Brain microvascular endothelial cell (primary cell): ENCODE data around the gene KLHL41.
A peak's percentile ranks its signal among the peaks of the same experiment; 100 is the strongest.
"Not testable (repeated sequence)": the region's sequence is repeated elsewhere in the genome, so short reads cannot be mapped to it uniquely, and the experiment has no call there.

Experiments
- DNase-seq: peaks from one replicate; pipeline ENCODE4 v3.0.0-alpha.2; 2020
- H3K27ac ChIP-seq: fragments of 250-450 bp; sonication (Bioruptor Pico); 2 replicates; pipeline ENCODE4 v1.5.1; 2020; ENCODE audit warnings: mild to moderate bottlenecking, moderate library complexity
- H3K27me3 ChIP-seq: fragments of 250-450 bp; sonication (Bioruptor Pico); replicated peaks from 2 replicates; pipeline ENCODE4 v1.5.1; 2020; ENCODE audit warnings: mild to moderate bottlenecking
- H3K36me3 ChIP-seq: fragments of 250-450 bp; sonication (Bioruptor Pico); replicated peaks from 2 replicates; pipeline ENCODE4 v1.5.1; 2020; ENCODE audit warnings: mild to moderate bottlenecking
- H3K4me3 ChIP-seq: 2 replicates; pipeline ENCODE4 v1.5.1; 2011; ENCODE audit warnings: low read depth, mild to moderate bottlenecking, control low read depth, low read length, moderate library complexity
- in situ Hi-C: cut with HindIII; loops from 2 replicates; pipeline ENCODE4 v1.10.0; 2017; ENCODE audit warnings: low sequenced_read_pairs, low pct_ligation_motif_present
- TF ChIP-seq, protein P1 (sequence below): IDR thresholded peaks from 2 replicates; pipeline ENCODE4 v1.5.1; 2011; ENCODE audit warnings: low read depth, mild to moderate bottlenecking, moderate library complexity, low read length, control low read depth, inconsistent platforms; ENCODE audit errors: missing control alignments

Gene KLHL41

GRCh38 chr2:169573974-169574299 lies 64.4 kb downstream of the KLHL41 start:
- Histone ChIP-seq H3K36me3 (no peaks in the 10 kb centered on the region), H3K27ac (no peak overlapping the region), H3K4me3 (peak overlapping the region; percentile 87), H3K27me3 (no peaks in the 10 kb centered on the region)
- in situ Hi-C loops, result no loop called here
- TF ChIP-seq, protein P1, sequence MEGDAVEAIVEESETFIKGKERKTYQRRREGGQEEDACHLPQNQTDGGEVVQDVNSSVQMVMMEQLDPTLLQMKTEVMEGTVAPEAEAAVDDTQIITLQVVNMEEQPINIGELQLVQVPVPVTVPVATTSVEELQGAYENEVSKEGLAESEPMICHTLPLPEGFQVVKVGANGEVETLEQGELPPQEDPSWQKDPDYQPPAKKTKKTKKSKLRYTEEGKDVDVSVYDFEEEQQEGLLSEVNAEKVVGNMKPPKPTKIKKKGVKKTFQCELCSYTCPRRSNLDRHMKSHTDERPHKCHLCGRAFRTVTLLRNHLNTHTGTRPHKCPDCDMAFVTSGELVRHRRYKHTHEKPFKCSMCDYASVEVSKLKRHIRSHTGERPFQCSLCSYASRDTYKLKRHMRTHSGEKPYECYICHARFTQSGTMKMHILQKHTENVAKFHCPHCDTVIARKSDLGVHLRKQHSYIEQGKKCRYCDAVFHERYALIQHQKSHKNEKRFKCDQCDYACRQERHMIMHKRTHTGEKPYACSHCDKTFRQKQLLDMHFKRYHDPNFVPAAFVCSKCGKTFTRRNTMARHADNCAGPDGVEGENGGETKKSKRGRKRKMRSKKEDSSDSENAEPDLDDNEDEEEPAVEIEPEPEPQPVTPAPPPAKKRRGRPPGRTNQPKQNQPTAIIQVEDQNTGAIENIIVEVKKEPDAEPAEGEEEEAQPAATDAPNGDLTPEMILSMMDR, result no peak
- no peak for DNase-seq

DNA sequence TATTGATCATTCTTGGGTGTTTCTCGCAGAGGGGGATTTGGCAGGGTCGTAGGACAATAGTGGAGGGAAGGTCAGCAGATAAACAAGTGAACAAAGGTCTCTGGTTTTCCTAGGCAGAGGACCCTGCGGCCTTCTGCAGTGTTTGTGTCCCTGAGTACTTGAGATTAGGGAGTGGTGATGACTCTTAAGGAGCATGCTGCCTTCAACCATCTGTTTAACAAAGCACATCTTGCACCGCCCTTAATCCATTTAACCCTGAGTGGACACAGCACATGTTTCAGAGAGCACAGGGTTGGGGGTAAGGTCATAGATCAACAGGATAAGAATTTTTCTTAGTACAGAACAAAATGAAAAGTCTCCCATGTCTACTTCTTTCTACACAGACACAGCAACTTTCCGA lies 65.0 kb downstream of the KLHL41 start:
- in situ Hi-C loops, DNase-seq, H3K27ac ChIP-seq, H3K4me3 ChIP-seq, H3K36me3 ChIP-seq, H3K27me3 ChIP-seq: not testable (repeated sequence)

DNA sequence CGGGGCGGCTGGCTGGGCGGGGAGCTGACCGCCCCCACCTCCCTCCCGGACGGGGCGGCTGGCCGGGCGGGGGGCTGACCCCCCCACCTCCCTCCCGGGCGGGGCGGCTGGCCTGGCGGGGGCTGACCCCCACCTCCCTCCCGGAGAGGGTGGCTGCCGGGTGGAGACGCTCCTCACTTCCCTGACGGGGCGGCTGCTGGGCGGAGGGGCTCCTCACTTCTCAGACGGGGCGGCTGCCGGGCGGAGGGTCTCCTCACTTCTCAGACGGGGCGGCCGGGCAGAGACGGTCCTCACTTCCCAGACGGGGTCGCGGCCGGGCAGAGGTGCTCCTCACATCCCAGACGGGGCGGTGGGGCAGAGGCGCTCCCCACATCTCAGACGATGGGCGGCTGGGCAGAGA lies 65.8 kb downstream of the KLHL41 start:
- in situ Hi-C loops, result not testable (repeated sequence)

More for the DNA sequence above, 65.8 kb downstream of the KLHL41 start:
- not testable (repeated sequence) for H3K27me3 ChIP-seq, H3K36me3 ChIP-seq, DNase-seq, H3K4me3 ChIP-seq, H3K27ac ChIP-seq
